Sigmoid colon (tissue), 7 donors: Measurements from ENCODE around the gene EVX1. TPM values are rescaled to one million over a fixed set of nuclear protein-coding genes. Genes with fewer than 3 reads are reported as not detected.

Experiments
- DNase-seq: peaks from one replicate; pipeline ENCODE4 v3.0.0-alpha.2; 2019
- H3K27ac ChIP-seq, 4 donors: fragments of 200-600 bp; sonication (generic); one replicate each; pipeline ENCODE4 v1.5.1; 2016 to 2019; ENCODE audit warnings: mild to moderate bottlenecking in 1 of 4
- H3K27me3 ChIP-seq, 3 donors: fragments of 200-600 bp; sonication (generic); one replicate each; pipeline ENCODE4 v1.5.1; 2019; ENCODE audit warnings: mild to moderate bottlenecking in 1 of 3
- H3K36me3 ChIP-seq, 4 donors: fragments of 200-600 bp; sonication (generic); one replicate each; pipeline ENCODE4 v1.5.1; 2016 to 2019
- H3K4me1 ChIP-seq, 4 donors: fragments of 200-600 bp; sonication (generic); one replicate each; pipeline ENCODE4 v1.5.1; 2017 to 2019
- H3K4me3 ChIP-seq, 4 donors: fragments of 200-600 bp; sonication (generic); one replicate each; pipeline ENCODE4 v1.5.1; 2017 to 2019; ENCODE audit warnings: mild to moderate bottlenecking in 2 of 4, moderate library complexity in 1 of 4
- H3K9me3 ChIP-seq, 4 donors: fragments of 200-600 bp in 3 of 4; sonication (generic) in 3 of 4; one replicate each; pipeline versions ENCODE4 v1.5.1 to v1.6.1; 2013 to 2019
- EP300 ChIP-seq, 4 donors: sonication (generic); formaldehyde crosslinking; IDR thresholded peaks; one replicate each; pipeline ENCODE4 v1.6.1; 2017; ENCODE audit warnings: antibody characterized with exemption in 4 of 4
- POLR2A ChIP-seq, 2 donors: fragments of 450-650 bp; IDR thresholded peaks; one replicate each; pipeline ENCODE4 v1.6.1; 2016; ENCODE audit warnings: antibody characterized with exemption in 2 of 2, mild to moderate bottlenecking in 2 of 2, moderate library complexity in 2 of 2
- POLR2AphosphoS5 ChIP-seq, 4 donors: sonication (generic); formaldehyde crosslinking; IDR thresholded peaks; one replicate each; pipeline ENCODE4 v1.6.1; 2017; ENCODE audit warnings: antibody characterized with exemption in 4 of 4
- WGBS, 2 donors: extraction: QIAGEN DNeasy Blood & Tissue Kit; methylation state at CpG; one replicate each; pipeline ENCODE4 v1.1.7; 2013; 5-methylcytosine and 5-hydroxymethylcytosine counted together
- intact Hi-C: fragments of 100-400 bp; cut with DNase I; formaldehyde crosslinking; loops from one replicate; pipeline ENCODE4 v1.15.1; 2023
- polyA plus RNA-seq, 3 donors: library from polyadenylated mRNA; stranded (reverse); fragments of 200-250 nt; gene quantifications; one replicate each; pipeline ENCODE4 v1.2.3, GENCODE V29; 2013
- total RNA-seq, 4 donors: library from RNA; depleted of rRNA; stranded (reverse); fragments of >200 nt; gene quantifications; one replicate each; pipeline ENCODE4 v1.1.0, GENCODE V29; 2016
- TF ChIP-seq, protein P1 (sequence below), 4 experiments: fragments of 450-650 bp in 3 of 4; fragments of 200-600 bp in 1 of 4; IDR thresholded peaks; one replicate each; pipeline ENCODE4 v1.5.1; 2016 to 2019; ENCODE audit warnings: antibody characterized with exemption in 4 of 4, mild to moderate bottlenecking in 3 of 4, moderate library complexity in 2 of 4
- donor health status: healthy with polysubstance abuse.
- donor health status: Bipolar disorder and iron deficiency.
- donor health status: healthy.

Gene EVX1
- total and polyA plus RNA-seq, 7 donors, result 0.32 to 1.4 (median 1.2) TPM; not detected in 4

DNA sequence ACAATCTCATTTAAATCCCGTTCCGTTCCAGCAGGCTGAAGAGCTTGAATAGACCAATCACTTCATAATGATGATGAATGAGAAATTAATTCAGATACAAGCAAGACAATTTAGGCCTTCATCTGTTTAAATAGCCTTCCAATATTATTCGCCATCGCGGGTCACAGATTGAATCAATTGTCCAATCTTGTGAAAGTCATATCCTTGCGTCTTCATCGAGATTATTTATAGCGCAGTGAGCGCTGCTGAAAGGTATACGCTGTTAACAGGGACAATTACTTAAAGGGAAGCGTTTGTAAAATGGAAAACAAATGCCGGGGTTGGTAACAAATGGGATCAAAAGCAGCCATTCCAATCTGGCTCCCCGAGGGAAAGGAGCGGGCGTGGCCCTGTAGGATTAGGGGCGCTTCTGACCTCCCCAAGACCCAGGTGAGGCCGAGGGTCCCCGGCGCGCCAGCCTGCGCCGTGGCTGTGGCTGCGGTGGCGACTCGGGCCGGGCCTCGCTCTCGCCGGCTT lies 8.6 kb downstream of the EVX1 start:
- TF ChIP-seq POLR2A (IDR thresholded peaks at IDR 0.05) (no peak), EP300 (IDR thresholded peaks at IDR 0.05) (no peak), POLR2AphosphoS5 (IDR thresholded peaks at IDR 0.05) (peak in 1 of 4 donors; percentile 32)
- TF ChIP-seq, protein P1, sequence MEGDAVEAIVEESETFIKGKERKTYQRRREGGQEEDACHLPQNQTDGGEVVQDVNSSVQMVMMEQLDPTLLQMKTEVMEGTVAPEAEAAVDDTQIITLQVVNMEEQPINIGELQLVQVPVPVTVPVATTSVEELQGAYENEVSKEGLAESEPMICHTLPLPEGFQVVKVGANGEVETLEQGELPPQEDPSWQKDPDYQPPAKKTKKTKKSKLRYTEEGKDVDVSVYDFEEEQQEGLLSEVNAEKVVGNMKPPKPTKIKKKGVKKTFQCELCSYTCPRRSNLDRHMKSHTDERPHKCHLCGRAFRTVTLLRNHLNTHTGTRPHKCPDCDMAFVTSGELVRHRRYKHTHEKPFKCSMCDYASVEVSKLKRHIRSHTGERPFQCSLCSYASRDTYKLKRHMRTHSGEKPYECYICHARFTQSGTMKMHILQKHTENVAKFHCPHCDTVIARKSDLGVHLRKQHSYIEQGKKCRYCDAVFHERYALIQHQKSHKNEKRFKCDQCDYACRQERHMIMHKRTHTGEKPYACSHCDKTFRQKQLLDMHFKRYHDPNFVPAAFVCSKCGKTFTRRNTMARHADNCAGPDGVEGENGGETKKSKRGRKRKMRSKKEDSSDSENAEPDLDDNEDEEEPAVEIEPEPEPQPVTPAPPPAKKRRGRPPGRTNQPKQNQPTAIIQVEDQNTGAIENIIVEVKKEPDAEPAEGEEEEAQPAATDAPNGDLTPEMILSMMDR (IDR thresholded peaks at IDR 0.05), result no peak
- WGBS, 2 donors, result 17 to 70% methylated on average over 29 of the region's 29 CpGs
- Histone ChIP-seq H3K4me1 (peaks cover 0 to 17% (median 16%) of the 10 kb centered on the region in 4 donors), H3K27me3 (peaks cover 45 to 74% (median 70%) of the 10 kb centered on the region in 3 donors), H3K4me3 (peak overlapping the region in 1 of 4 donors; percentile 19), H3K27ac (no peak overlapping the region), H3K9me3 (no peaks in the 10 kb centered on the region), H3K36me3 (no peaks in the 10 kb centered on the region)
- intact Hi-C loops, result no loop called here
- DNase-seq, result no peak

DNA sequence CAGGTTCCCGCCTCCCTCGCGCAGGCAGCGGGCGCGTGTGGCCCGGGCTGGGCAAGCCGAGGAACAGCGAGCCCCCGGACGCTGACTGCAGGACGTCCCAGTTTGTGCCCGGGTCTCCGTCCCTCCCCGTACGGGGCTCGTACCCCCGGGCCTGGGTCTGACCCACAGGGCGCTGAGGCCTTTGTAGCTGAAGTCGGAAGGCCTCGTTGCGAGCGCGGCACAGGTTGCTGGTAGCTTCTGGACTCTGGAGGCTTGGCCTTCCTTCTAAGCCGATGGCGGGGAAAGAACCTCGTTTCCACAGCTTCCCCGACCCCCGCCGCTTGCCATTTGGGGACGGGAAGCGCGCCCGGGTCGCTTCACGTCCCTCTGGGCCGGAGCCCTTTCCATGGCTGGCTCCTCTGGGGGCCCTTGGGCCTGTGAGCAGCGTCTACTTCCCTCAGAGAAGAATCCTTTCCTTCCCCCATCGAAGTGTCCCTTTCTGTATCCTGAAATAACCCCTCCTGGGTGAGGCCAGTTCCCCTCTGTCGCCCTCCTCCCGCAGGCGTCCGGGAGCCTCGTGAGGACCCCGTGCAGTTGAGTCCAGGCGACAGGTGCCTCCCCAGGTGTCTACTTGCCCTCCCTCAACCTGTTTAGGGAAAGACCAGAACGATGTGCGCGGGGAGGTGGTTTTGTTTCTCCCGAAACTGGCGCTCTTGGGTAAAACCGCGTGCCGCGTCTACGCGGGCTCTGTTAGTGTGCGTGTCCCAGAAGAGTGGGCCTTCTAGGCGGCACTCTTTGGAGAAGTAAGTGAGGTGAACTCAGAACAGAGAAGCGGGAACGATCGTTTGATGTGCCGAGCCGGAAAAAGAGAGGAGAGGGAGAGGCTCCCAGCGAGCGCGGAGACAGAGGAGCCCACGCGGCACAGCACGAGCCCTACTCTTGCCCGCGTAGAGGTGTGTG lies 9.3 kb downstream of the EVX1 start:
- H3K4me3 ChIP-seq, result peak overlapping the region in 1 of 4 donors; percentile 19
- H3K27me3 ChIP-seq, result peaks cover 38 to 67% (median 63%) of the 10 kb centered on the region in 3 donors

DNA sequence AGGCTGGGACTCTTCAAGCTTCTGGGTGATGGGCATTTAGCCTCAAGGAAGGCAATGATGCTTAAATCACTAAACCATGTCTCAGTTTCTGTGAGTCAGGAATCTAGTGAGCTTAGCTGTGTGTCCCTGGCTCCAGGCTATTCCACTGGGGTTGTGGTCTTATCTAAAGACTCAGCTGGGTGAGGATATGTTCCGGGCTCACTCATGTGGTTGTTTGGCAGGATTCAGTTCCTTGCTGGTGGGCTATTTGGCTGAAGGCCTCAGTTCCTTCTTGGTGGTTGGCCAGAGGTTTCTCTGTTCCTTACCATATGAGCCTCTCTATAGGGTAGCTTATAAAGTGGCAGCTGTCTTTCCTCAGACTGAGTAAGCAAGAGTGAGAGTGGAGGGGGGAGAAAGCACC lies 12.0 kb downstream of the EVX1 start:
- TF ChIP-seq EP300 (IDR thresholded peaks at IDR 0.05) (no peak), POLR2A (IDR thresholded peaks at IDR 0.05) (no peak), POLR2AphosphoS5 (IDR thresholded peaks at IDR 0.05) (no peak)
- TF ChIP-seq, protein P1 (IDR thresholded peaks at IDR 0.05), result no peak
- Histone ChIP-seq H3K36me3 (no peaks in the 10 kb centered on the region), H3K27me3 (peaks cover 20 to 40% (median 37%) of the 10 kb centered on the region in 3 donors), H3K27ac (no peak overlapping the region), H3K4me3 (no peak overlapping the region), H3K4me1 (peaks cover 0 to 15% (median 12%) of the 10 kb centered on the region in 4 donors), H3K9me3 (no peaks in the 10 kb centered on the region)
- intact Hi-C loops, result no loop called here
- WGBS, 2 donors, result 86 to 87% methylated on average over 1 of the region's 1 CpG
- DNase-seq, result no peak

More for the DNA sequence above, 9.3 kb downstream of the EVX1 start:
- DNase-seq, result no peak
- intact Hi-C loops, result no loop called here
- Histone ChIP-seq H3K36me3 (no peaks in the 10 kb centered on the region), H3K9me3 (no peaks in the 10 kb centered on the region), H3K27ac (no peak overlapping the region), H3K4me1 (peaks cover 0 to 15% (median 12%) of the 10 kb centered on the region in 4 donors)
- 13 to 37% methylated on average over 72 of the region's 72 CpGs for WGBS, 2 donors
- no peak for TF ChIP-seq EP300 (IDR thresholded peaks at IDR 0.05)
- TF ChIP-seq, protein P1 (IDR thresholded peaks at IDR 0.05), result no peak
- no peak for TF ChIP-seq POLR2AphosphoS5 (IDR thresholded peaks at IDR 0.05)
- no peak for TF ChIP-seq POLR2A (IDR thresholded peaks at IDR 0.05)

DNA sequence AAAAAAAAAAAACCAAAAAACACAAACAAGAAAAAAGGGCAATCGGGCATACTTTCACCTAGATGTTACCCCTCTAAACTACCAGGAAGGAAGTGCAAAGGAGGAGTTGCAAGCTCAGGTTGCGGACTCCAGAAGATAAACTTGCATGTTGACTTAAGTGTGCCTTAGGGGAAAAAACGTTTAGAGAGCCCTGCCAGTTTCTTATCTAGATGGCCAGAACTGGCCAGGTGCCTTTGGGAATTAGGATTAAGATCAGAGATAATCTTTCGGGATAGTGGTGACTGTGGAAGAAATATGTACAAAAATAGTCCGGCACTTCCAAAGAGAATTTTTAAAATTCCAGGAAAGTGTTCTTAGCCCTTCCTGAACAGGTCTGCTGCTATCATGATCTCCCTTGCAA lies 17.6 kb downstream of the EVX1 start:
- Histone ChIP-seq H3K36me3 (no peaks in the 10 kb centered on the region), H3K27me3 (no peaks in the 10 kb centered on the region), H3K27ac (no peak overlapping the region), H3K9me3 (no peaks in the 10 kb centered on the region), H3K4me3 (no peak overlapping the region), H3K4me1 (no peaks in the 10 kb centered on the region)
- no peak for DNase-seq
- TF ChIP-seq EP300 (IDR thresholded peaks at IDR 0.05), result no peak
- TF ChIP-seq, protein P1 (IDR thresholded peaks at IDR 0.05), result no peak
- TF ChIP-seq POLR2A (IDR thresholded peaks at IDR 0.05), result no peak
- TF ChIP-seq POLR2AphosphoS5 (IDR thresholded peaks at IDR 0.05), result no peak
- intact Hi-C loops, result no loop called here
- 52 to 63% methylated on average over 5 of the region's 5 CpGs for WGBS, 2 donors
